GM21447 (cell line): ENCODE results near the gene MYBPH.

ENCODE experiments used
- ATAC-seq: cut with Tn5 transposase; IDR thresholded peaks from one replicate; pipeline ENCODE4 v1.9.1; 2021; ENCODE audit not compliant: unreplicated experiment

Gene MYBPH

DNA sequence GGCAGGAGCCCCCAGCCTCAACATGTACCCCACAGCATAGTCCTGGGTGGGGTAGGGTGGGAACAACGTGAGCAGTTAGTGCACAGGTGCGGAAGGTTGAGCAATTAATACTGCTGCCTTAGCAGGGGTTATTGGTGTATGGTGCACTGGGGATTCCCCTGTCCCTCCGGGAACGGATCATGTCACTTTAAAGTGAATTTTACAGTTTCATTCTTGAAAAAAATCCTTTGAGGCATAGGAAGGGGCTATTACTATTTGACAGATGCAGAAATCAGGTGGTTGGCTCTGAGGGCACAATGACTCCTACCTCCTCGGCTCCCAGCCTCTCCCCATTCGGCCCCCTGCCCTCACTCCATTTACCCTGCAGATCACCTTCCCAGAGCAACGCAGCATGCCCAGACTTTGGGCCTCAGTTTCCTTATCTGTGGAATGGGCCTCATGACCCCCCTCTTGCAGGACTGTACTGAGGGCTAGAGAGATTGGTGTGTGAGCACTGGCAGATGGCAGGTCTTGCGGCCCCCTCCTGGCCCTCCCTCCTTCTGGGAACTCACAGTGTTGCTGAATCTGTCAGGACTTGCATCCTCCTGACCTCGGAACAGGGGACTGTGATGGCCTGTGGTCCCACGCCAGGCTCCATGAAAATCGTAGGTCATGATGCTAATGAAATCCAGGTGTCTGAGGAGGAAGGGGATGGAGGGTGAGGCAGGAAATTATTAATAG is 5.1 kb upstream of the MYBPH start:
- ATAC-seq: no peak

DNA sequence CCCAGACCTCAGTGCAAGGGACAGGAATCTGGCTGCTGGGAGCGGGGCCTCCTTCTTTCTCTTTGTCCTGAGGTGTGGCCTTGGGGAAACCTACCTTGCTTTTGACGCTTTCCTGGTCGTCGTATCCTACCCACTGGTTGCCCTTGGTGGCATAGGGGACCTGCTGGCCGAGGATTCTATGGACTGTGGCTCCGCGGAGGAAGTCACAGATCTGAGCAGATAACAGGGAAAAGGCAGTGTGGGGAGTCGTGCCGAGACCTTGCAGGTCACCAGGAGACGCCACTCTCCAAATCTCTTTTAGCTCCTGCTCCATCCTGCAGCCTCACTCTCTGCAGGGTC is 4.0 kb upstream of the MYBPH start:
- no peak for ATAC-seq

DNA sequence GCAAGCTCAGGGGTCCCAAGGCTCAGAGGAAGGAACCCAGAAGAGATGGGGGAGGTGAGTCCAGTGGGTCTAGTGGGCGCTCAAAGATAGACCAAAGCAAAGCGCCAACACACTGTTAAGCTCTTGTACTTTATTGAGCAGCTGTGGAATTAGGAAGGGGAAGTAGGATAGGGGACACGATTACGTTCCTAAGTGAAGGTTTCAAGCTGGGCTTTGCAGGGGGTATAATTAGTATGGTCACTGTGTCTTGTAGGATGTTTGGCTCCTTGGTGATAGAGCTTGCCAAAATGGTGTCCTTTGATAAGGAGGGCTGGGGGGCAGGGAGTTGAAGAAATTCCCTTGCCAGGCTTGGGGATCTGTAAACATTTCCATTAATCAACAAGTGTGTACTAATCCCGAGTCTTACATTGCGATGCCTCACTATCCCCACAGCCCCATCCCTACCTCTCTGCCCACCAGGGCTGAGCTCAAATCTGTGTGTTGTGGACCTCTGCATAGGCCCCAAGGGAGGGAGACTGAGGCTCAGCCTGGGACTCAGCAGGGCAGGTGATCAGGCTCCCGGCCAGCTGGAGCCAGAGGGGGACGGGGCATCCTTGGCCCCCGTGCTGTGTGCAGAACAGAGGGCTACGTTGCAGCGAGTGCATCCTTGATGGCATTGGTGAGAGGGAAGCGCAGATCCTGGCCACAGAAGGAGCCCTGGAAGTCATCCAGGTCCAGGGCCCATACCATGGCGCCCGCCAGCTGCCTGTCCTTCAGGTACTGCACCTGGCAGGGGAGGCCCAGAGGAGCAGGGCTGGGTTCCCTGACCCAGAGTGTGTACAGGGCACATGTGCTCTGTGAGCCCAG is 3.4 kb upstream of the MYBPH start:
- no peak for ATAC-seq

DNA sequence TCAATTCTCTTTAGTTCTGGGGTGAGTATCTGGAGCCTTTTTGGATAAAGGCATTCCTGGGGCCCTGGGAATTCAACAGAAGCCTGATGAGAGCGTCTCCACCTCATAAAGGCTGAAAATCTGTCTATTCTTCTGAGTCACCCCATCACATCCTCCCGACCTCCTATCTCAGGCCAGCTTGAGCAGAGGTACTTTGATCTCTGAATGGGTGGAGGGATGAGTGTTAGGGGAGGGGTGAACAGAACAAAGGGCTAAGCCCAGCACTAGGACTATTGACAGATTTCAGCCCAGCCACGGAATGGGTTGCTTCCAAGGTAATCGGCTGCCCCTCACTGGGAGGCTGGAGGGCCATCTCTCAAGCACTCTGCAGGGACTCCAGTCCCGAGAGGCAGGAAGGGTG is 2.5 kb upstream of the MYBPH start:
- ATAC-seq: no peak

DNA sequence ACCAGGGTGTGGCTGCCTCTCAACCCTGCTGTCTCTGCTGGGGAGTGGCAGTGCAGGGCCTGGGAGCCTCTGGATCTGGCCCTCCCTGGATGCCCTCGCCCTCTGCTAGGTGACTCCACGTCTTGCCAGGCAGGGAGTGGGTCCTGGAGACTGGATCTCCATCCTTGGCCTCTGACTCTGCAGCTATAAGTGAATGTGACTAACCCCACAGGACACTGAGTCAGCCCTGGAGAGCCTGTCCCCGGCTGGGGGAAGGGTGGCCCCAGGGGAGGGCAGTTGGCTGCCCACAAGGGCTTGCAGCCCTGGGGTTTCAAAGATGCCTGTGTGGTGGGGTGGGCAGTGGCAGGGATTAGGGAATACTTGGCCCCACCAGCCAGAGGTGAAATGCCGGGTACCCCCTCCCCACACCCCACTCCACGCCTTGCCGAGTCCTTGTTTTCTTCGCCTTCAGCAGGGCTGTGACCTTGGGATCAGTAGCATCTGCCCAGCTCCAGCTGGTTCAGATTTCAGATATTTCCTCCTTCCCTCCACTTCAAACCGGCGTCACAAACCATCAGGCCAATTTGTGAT is 1.9 kb upstream of the MYBPH start:
- no peak for ATAC-seq

DNA sequence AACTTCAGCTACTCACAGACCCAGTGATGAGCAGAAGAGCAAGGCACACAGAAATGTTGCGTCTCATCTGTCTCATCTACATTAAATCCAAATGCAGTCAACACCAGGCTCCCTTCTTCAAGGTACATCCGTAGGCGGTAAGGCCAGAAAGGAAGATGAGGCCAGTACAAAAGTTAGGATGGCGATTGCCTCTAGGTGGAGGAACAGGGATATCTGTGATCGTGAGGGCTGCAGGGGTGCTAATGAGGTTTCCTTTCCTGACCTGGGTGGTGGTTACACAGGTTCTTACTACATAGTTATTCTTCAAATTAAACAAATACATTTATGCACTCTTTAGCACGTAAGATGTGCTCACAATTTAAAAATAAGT is 1.4 kb upstream of the MYBPH start:
- ATAC-seq: no peak

DNA sequence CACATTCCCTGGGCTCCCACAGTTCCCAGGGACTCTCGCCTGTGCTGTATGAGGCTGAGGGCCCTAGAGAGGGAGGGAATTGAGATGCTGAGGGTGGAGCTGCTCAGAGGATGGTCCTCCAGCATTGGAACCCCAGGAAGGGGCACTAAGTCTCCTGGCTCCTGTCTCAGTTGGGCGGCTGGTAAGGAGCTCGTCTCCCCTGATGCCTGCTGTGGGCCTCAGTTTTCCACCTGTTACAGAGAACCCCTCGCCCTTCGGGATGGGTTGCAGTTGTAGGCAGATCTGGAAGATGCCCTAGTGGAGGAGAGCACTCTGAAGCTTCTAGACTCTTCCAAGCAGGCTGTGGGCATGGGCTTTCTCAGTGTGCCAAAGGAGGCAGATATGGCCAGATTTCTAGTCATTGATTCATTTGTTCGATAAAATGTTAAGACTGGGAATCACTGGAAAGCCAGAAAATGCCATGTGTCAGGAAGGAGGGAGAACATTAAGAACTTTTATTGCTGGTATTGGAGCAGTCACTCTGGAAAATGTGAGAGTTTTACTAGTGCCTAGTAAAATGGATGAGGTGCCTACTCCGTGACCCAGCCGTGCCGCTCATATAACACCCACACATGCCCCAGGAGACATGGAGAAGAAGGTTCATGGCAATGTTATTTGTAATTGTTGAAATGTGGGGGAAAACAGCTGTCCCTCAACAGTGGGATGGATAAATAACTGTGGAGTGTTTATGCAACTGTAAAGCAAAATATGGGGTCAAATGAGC is 828 bp upstream of the MYBPH start:
- no peak for ATAC-seq

DNA sequence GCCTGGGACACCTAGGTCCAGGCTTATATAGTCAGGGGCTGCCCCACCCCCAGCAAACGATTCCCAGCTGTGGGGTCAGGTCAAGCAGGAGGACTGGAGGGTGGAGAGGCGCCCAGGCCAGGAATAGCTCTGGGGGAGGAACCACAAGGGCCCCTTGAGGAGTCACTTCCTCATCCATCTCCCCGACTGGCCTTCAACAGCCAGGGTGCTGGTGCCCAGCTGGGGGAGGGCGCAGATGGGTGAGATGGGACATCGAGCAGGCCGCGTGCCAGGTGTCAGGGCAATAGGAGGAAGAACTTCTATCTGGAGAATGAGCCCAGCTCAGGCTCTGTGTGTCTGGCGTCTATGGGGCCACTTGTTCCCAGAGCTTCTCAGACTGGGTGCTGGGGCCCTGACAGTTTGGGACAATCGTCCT is 208 bp upstream of the MYBPH start:
- no peak for ATAC-seq

DNA sequence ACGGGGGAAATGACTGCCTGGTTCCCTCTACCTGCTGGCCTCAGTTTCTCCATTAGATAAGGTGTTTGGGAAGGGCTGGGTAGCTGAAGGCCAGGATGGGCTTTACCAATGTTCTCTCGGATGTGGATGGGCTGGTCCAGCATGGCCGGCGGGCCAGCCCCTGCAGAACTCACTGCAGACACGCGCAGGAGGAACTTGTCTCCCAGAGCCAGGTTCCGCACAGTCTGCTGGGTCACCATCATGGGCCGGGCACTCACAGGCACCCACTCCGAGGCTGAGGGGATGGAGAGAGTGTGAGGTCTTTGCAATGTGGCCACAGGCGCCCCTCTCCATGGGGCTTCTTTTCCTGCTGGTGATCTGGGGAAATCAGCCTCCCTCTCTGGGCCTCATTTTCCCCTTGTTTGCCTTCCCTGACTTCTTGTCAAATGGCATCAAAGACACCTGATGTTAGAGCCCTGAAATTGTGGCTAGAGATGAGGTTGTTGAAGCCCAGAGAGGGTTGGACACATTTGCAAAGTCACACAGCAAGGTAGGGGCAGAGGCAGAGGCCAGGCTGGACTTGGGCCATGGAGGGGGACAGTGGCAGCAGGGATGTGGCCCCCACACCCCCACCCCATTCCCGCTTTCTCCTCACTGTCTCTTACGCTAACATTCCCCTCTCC is 1.2 kb downstream of the MYBPH start:
- ATAC-seq: no peak

DNA sequence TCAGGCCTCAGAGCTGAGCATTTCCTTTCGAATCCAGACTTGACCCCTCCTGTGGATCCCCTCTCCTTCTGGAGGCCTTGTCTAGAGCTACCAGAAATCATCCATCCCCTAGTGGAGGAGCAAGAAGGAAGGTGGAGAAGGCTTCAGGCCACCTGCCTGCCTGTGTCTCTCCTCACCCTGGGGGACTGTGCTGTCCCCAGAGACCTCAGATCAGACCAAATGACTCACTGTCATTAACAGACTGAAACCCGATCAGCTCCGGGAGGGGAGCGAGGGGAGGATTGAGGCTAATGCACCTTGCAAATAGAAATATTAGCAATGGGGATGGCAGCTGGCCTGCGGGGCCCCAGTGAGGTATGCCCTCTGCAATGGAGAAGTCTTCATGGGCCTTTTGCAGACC is 2.1 kb downstream of the MYBPH start:
- ATAC-seq: peak; percentile 92

DNA sequence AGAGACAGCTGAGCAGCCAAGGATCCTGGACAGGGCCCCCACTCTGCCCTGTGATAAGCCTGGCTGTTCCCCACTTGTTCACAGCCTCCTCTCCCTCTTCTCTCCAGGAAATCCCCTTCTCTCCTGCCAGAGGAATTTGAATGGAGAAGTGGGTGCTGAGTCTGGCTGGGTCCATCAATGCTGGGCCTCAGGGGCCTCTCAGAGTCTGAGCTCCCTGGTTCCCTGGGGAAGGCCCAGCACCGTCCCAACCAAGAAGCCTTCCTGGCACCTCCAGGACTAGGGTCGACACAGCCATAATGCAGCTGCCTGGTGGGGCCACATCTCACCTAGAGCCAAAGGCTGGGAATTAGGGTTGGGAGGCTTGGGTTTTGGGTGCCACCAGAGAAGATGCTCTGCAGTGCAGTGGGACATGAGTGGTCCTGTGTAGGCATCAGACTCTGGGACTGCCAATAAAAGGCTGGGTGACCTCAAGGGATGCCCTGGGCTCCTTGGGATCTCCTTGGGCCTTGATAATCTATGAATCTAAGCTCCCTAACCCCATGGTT is 2.5 kb downstream of the MYBPH start:
- ATAC-seq: no peak

DNA sequence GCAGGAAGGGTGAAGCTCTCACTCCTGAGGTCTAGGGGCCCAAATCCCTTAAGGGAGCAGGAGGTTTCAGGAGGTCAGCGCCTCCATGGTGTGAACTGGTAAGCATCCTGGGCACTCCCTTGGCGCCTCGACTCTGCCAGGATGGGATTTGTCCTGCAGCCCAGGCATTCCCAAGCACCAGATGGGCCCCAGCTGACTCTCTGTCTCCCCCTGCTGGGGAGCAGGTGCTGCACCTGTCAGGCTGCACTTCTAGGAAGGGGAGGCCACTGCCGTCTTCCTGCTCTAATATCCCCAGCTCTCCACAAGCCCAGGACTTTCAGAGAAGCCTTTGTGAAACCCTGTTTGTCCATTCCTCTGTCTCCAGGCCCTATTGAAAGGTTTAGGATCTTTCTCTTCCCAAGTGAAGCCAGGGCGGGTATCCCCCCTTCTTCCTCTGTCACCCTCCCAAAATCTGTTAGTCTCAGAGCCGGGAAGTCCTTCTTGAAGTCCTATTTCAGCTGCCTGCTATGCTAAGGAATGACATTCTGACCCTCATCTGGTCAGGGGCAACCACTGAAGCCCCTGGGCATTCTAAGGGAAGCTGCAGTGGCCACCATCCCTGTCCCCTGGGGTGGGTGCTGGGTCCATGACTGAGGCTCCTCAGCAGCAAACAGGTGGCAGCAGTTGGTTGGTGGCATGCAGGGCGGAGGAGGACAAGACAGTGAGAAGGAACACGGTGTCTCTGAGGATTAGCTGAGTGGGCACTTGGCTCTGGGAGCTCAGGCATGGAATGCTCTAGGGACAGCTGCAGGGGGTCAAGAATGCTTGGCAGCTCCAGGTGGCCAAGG is 3.2 kb downstream of the MYBPH start:
- no peak for ATAC-seq

DNA sequence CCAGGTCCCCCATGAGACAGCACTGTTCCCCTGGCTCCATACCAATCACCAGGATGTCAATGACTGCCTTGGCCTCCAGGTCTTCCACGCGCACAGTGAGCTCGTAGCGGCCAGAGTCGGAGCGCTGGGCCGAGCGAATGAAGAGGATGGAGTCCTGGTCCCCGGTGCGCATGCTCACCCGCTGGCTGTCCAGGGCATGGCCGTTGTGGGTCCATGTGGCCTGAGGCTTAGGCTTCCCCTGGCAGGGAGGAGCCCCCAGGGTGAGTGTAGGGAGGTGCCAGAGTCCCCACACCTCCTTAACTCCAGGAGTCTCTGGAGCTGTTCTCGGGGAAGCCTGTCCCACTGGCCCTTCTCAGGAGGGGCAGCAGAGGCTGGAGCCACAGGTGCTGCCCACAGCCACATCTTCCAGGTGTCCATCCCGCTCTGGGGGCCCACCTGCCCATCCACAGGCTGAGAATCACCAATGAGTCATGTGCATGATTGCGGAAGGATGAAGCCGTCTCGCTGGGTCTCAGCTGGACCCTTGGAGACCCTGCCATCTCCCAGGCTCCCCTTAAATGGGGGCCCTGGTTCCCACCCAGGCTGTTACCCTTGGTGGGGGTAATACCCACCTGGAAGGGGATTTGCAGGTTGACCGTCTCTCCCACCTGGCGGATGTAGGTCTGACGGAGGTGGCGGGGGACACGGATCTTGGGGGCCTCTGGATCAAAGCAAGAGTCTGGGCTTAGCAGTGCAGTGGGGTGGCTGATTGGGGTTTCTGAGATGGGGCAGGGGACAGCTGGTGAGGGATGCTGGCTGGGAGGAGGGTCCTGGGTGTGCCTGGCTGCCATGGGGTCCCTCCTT is 4.1 kb downstream of the MYBPH start:
- no peak for ATAC-seq

DNA sequence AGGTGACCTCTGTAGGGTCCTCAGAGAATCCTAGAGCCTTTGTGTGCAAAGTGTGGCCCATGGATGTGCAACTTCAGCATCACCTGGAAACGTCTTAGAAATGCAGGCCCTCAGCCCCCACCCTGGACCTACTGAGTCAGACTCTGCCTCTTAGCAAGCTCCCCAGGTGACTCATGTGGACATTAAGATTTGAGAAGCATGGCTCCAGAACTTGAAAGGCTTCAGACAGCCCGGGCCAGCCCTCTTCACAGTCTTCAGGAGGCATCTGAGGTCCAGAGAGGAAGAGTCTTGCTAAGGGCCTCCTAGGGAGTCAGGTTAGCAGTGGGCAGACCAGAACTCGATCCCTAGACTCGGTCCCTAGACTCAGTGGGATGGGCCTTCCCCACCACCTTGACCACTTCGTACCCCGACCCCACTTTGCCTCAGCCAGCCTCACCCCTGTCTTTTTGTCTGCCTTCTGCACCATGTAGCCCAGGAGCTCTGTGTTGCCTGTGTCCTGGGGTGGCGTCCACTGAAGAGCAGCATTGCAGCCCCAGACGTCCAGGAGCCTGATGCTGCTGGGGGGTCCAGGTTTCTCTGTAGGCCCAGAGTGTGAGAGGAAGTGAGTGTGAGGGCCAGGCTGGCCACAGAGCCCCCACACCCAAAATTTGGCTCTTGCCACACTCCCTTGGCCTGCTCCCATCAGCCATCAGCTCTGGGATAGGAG is 4.8 kb downstream of the MYBPH start:
- no peak for ATAC-seq

DNA sequence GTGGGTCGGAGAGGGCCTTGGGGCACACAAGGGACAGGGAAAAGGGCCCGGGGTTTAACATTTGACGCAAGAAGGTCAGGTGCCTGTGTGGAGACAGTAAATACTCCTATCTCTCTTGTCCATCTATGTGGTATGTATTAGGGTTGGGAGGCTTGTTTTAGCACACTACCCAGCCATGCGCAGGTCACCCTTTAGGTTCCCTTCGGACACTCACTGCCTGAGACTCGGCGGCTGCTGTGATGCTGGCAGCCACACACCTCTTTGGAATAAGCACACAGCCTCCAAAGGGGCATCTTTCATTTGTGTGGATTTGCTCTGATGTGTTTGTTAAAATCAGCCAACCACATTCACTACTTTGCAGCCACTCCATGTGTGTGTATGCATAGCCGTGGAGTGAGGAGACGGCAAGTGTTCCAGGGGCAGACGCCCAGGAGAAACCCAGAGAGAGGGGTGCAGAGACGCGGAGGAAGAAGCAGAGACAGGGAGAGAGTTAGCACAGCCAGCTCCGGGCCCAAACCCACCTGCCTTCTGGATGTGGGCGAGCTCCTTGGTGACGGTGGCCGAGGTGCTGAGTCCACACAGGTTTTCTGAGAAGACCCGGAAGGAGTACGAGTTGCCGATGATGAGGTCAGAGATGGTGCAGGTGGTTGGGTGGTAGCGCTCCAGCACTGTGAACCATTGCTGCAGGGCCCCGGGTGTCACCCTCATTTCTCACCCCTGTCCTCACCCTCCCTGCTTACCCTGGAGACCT is 5.7 kb downstream of the MYBPH start:
- no peak for ATAC-seq

DNA sequence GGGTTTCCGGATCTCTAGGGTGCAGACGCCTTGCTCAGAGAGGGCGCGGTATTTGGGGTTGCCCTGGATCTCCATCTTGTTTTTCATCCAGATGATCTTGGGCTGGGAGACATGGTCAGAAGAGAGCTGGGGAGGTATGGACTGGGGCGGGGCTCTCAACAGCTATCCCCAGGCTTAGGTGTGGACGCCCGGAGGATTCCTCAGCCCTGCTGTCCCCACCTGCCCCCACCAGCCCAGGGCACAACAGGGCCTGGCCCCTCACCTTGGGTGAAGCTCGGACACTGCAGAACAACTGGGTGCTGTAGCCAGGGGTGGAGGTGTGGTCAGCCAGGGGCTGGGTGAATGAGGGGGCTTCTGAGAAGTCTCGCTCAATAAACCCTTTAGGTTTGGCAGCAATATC is 6.6 kb downstream of the MYBPH start:
- ATAC-seq: no peak

DNA sequence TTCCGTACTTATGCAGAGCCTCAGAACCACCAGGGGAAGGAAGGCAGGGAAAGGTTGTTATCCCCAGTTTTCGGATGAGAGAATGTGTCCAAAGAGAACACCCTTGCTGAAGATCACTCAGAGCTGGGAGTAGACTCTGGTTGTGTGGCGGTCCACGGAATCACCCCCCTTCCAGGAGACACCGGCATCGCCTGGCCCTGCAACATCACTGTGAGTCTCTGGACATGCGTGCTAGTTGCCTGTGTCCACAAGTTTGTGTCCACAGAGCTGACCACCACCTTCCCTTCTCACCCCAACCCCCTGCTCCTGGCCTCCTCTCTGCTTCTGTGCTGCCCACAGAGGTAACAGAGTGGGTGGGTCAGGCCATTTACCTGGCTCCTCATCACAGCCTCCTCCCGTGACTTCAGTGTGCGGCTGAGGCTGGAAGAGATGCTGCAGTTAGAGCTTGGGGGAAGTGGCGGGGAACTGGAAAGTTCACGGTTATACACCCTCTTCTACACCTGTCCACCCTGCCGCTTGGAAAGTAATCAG is 7.3 kb downstream of the MYBPH start:
- no peak for ATAC-seq

DNA sequence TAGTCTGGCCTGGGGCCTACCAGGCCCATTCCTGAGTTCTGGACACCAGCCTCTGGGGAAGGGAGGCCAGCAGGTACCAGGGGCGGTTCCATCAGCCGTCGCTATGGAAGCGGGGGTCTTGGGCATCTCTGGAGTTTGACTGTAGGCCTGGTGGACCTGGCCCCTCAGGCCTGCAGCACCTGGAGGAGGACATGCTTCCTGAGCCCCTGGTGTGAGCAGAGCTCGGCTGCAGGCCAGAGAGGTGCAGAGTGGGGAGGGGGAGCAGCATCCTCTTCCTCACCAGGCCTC is 7.8 kb downstream of the MYBPH start:
- no peak for ATAC-seq
